MM.1S (cell line): ENCODE results near the gene GARNL3.

Experiments
- EZH2 ChIP-seq: fragments of 300-600 bp; sonication (generic); optimal IDR thresholded peaks from 2 replicates; pipeline ENCODE3; 2017; ENCODE audit warnings: low read depth, mild to moderate bottlenecking, antibody characterized with exemption, low read length, mixed read lengths
- EZH2phosphoT487 ChIP-seq: fragments of 300-600 bp; sonication (generic); IDR thresholded peaks from 2 replicates; pipeline ENCODE4 v1.6.1; 2018; ENCODE audit warnings: antibody characterized with exemption, low read length
- TF ChIP-seq, protein P1 (sequence below): fragments of 300-600 bp; sonication (generic); IDR thresholded peaks from 2 replicates; pipeline ENCODE4 v1.5.1; 2016; ENCODE audit warnings: antibody characterized with exemption, low read length, mixed read lengths

DNA sequence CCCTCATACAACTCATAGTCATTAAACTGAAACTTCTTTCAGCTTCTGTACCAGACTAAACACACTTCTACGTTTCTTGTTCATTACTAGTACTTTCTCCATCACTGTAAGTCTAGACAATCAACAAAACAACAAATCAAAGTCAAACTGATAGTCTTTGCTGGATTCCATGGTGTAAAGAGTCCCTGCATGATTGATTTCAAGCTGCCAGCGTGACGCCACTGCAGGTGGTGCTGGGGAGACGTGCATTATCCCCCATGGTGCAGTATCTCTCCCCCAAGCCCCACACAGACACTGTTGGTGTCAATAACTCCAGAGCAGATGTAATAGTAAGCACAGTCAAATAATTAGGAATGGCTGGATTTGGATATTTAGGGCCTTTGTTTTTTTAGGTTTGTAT lies 121.7 kb downstream of the GARNL3 start:
- TF ChIP-seq, protein P1, sequence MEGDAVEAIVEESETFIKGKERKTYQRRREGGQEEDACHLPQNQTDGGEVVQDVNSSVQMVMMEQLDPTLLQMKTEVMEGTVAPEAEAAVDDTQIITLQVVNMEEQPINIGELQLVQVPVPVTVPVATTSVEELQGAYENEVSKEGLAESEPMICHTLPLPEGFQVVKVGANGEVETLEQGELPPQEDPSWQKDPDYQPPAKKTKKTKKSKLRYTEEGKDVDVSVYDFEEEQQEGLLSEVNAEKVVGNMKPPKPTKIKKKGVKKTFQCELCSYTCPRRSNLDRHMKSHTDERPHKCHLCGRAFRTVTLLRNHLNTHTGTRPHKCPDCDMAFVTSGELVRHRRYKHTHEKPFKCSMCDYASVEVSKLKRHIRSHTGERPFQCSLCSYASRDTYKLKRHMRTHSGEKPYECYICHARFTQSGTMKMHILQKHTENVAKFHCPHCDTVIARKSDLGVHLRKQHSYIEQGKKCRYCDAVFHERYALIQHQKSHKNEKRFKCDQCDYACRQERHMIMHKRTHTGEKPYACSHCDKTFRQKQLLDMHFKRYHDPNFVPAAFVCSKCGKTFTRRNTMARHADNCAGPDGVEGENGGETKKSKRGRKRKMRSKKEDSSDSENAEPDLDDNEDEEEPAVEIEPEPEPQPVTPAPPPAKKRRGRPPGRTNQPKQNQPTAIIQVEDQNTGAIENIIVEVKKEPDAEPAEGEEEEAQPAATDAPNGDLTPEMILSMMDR, result no peak
- TF ChIP-seq EZH2, result no peak
- no peak for TF ChIP-seq EZH2phosphoT487
